GM21619 (cell line): ENCODE data around the gene GCHFR.

ENCODE experiments used
- ATAC-seq: cut with Tn5 transposase; IDR thresholded peaks from one replicate; pipeline ENCODE4 v1.9.1; 2021; ENCODE audit not compliant: unreplicated experiment

Gene GCHFR

GRCh38 chr15:40775740-40776536 lies 12.1 kb downstream of the GCHFR start:
- ATAC-seq: no peak

GRCh38 chr15:40776537-40777141 lies 12.8 kb downstream of the GCHFR start:
- ATAC-seq: no peak

GRCh38 chr15:40782609-40783227 lies 18.9 kb downstream of the GCHFR start:
- no peak for ATAC-seq

GRCh38 chr15:40785164-40785563 lies 21.3 kb downstream of the GCHFR start:
- ATAC-seq: no peak

- ATAC-seq: no peak
These were observed 21.9 kb downstream of the GCHFR start for GRCh38 chr15:40785814-40786213.

- no peak for ATAC-seq
These were observed 23.5 kb downstream of the GCHFR start for GRCh38 chr15:40787344-40787841.

- no peak for ATAC-seq
These were observed 24.1 kb downstream of the GCHFR start for GRCh38 chr15:40787991-40788390.

GRCh38 chr15:40789119-40789518 lies 25.3 kb downstream of the GCHFR start:
- no peak for ATAC-seq

GRCh38 chr15:40789999-40790398 lies 26.1 kb downstream of the GCHFR start:
- no peak for ATAC-seq

GRCh38 chr15:40790718-40791117 lies 26.9 kb downstream of the GCHFR start:
- no peak for ATAC-seq

- ATAC-seq: no peak
These were observed 28.5 kb downstream of the GCHFR start for GRCh38 chr15:40792394-40792793.

GRCh38 chr15:40793216-40793989 lies 29.5 kb downstream of the GCHFR start:
- no peak for ATAC-seq

- no peak for ATAC-seq
These were observed 32.2 kb downstream of the GCHFR start for GRCh38 chr15:40796041-40796440.

GRCh38 chr15:40796512-40796911 lies 32.6 kb downstream of the GCHFR start:
- ATAC-seq: no peak

GRCh38 chr15:40799523-40799922 lies 35.7 kb downstream of the GCHFR start:
- no peak for ATAC-seq

GRCh38 chr15:40803076-40803475 lies 39.2 kb downstream of the GCHFR start:
- no peak for ATAC-seq

- ATAC-seq: no peak
These were observed 39.8 kb downstream of the GCHFR start for GRCh38 chr15:40803688-40804087.

- ATAC-seq: no peak
These were observed 42.8 kb downstream of the GCHFR start for GRCh38 chr15:40806672-40807027.

- ATAC-seq: peak; percentile 93
These were observed 43.4 kb downstream of the GCHFR start, which contains the start of the genes DNAJC17 and ZFYVE19 for GRCh38 chr15:40807028-40807887. Gene DNAJC17 (minus strand): TSS chr15:40807473. CDS start chr15:40807446, 27 bp downstream. Gene ZFYVE19 (plus strand): TSS chr15:40807089. CDS start chr15:40807590, 501 bp downstream.

- ATAC-seq: no peak
These were observed 44.1 kb downstream of the GCHFR start for GRCh38 chr15:40807888-40808461.
